ENCODE data around the gene NOP14. TPM values are rescaled to one million over a fixed set of nuclear protein-coding genes. Genes with fewer than 3 reads are reported as not detected.

NOP14 gene
- total RNA-seq, 1 experiment from 2014 or later, result 50.1 TPM

- Histone ChIP-seq H3K23me2 (ENCODE audit: insufficient read length, low read depth, low read length, poor library complexity, severe bottlenecking) (no peaks in the 10 kb centered on the region), H4K20me1 (ENCODE audit: control insufficient read depth, insufficient read depth, insufficient read length) (no peaks in the 10 kb centered on the region), H3K9me3 (ENCODE audit: control insufficient read depth, low read depth, low read length) (no peaks in the 10 kb centered on the region), H2AK5ac (ENCODE audit: insufficient read length, low read length) (no peak overlapping the region), H2BK20ac (ENCODE audit: low read depth, low read length, poor library complexity, severe bottlenecking) (no peak overlapping the region), H4K5ac (ENCODE audit: insufficient read length, low read depth, low read length) (no peak overlapping the region), H2AFZ (ENCODE audit: low read length) (no peak overlapping the region), H3K18ac (ENCODE audit: insufficient read length, low read depth, low read length) (no peak overlapping the region), H3K4ac (ENCODE audit: low read depth, low read length) (no peak overlapping the region), H3K14ac (ENCODE audit: insufficient read depth, low read length) (no peak overlapping the region), H3K79me1 (ENCODE audit: insufficient read depth, low read depth, low read length, poor library complexity, severe bottlenecking) (no peaks in the 10 kb centered on the region), H3K4me2 (ENCODE audit: insufficient read depth, insufficient read length, low read length) (no peak overlapping the region), H3K9ac (ENCODE audit: extremely low read depth, insufficient read length, low read length) (no peak overlapping the region), H4K8ac (replicated peaks; ENCODE audit: insufficient read length, low read depth, low read length) (no peak overlapping the region), H4K91ac (ENCODE audit: insufficient read length, low read depth, low read length) (no peak overlapping the region), H3K27ac (ENCODE audit: insufficient read length, low read depth, low read length) (no peak overlapping the region), H3K79me2 (ENCODE audit: insufficient read depth, low read length) (no peaks in the 10 kb centered on the region), H3K56ac (ENCODE audit: insufficient read length, low read depth, low read length) (no peak overlapping the region), H3K27me3 (ENCODE audit: insufficient read depth, low read length) (no peaks in the 10 kb centered on the region), H2BK5ac (ENCODE audit: insufficient read length, low read length) (no peak overlapping the region), H2BK120ac (ENCODE audit: low read depth, low read length, poor library complexity, severe bottlenecking) (no peak overlapping the region), H3K4me1 (ENCODE audit: insufficient read depth, low read length) (no peaks in the 10 kb centered on the region), H2BK15ac (ENCODE audit: low read depth, low read length) (no peak overlapping the region), H3K23ac (ENCODE audit: insufficient read length, low read depth, low read length) (no peak overlapping the region), H2BK12ac (ENCODE audit: insufficient read length, low read depth, low read length) (no peak overlapping the region), H3T11ph (ENCODE audit: low read length) (no peak overlapping the region)
- Mint-ChIP-seq H3K9me3 (peaks cover 5 to 9% of the 10 kb centered on the region in 2 experiments), H3K27ac (no peak overlapping the region), H3K27me3 (ENCODE audit: low read depth) (no peaks in the 10 kb centered on the region), H3K36me3 (ENCODE audit: insufficient read depth in 1 of 3, low read depth in 3 of 3) (peaks cover 81 to 94% (median 93%) of the 10 kb centered on the region in 3 experiments), H3K4me3 (no peak overlapping the region), H3K4me1 (no peaks in the 10 kb centered on the region)
- no CpG with 5 or more reads among the region's 11 CpGs for WGBS (ENCODE audit: extremely low coverage, insufficient read length, low lambda C conversion rate)
- no peak for TF ChIP-seq CTCF (conservative IDR thresholded peaks at IDR 0.05)
- DNase-seq, result no peak
These were observed 13.5 kb downstream of the NOP14 start for GRCh38 chr4:2949782-2950125.

Measured in H9 (cell line).